ENCODE data around the gene SLC35E1.

SLC35E1 gene

GRCh38 chr19:16572332-16573211 is at the start of gene SLC35E1:
Gene SLC35E1, minus strand, starts transcription at chr19:16572415. Its CDS starts 51 bp downstream, at chr19:16572364.
- TF ChIP-seq CTCF (IDR thresholded peaks at IDR 0.05; ENCODE audit: low read depth, low read length) (no peak), EZH2phosphoT487 (IDR thresholded peaks at IDR 0.05; ENCODE audit: low read depth) (no peak)
- H3K9me3 ChIP-seq (ENCODE audit: insufficient read depth, low read length), result no peaks in the 10 kb centered on the region
- peak within 1 kb of the TSS; percentile 79 for H3K9ac ChIP-seq (ENCODE audit: low read length)
- H4K20me1 ChIP-seq (ENCODE audit: insufficient read depth, low read length), result peaks cover 21% of the 10 kb centered on the region
- H3K27ac ChIP-seq (ENCODE audit: low read length), result peak within 1 kb of the TSS; percentile 54
- H3K79me2 ChIP-seq (ENCODE audit: low read length), result peaks cover 86% of the 10 kb centered on the region
- H3K36me3 ChIP-seq (replicated peaks; ENCODE audit: low read depth, low read length), result peaks cover 51% of the 10 kb centered on the region
- no peaks in the 10 kb centered on the region for H3K27me3 ChIP-seq (ENCODE audit: low read depth, low read length)
- H3K4me2 ChIP-seq (ENCODE audit: low read length), result peak within 1 kb of the TSS; percentile 92
- peak within 1 kb of the TSS; percentile 92 for H3K4me3 ChIP-seq (ENCODE audit: low read length)
- H3K4me1 ChIP-seq (ENCODE audit: low read length), result peaks cover 18% of the 10 kb centered on the region
- H2AFZ ChIP-seq (ENCODE audit: low read depth, low read length), result peak within 1 kb of the TSS; percentile 42

GRCh38 chr19:16621165-16621800 is 49.1 kb upstream of the SLC35E1 start:
- Histone ChIP-seq H3K4me1 (ENCODE audit: low read length) (peaks cover 16% of the 10 kb centered on the region), H3K4me2 (ENCODE audit: low read length) (no peak overlapping the region), H3K27me3 (ENCODE audit: low read depth, low read length) (no peaks in the 10 kb centered on the region), H2AFZ (ENCODE audit: low read depth, low read length) (no peak overlapping the region), H3K9me3 (ENCODE audit: insufficient read depth, low read length) (no peaks in the 10 kb centered on the region), H3K36me3 (replicated peaks; ENCODE audit: low read depth, low read length) (peaks cover 26% of the 10 kb centered on the region), H3K9ac (ENCODE audit: low read length) (no peak overlapping the region), H3K27ac (ENCODE audit: low read length) (no peak overlapping the region), H3K79me2 (ENCODE audit: low read length) (peaks cover 100% of the 10 kb centered on the region), H4K20me1 (ENCODE audit: insufficient read depth, low read length) (peaks cover 100% of the 10 kb centered on the region), H3K4me3 (ENCODE audit: low read length) (no peak overlapping the region)
- TF ChIP-seq CTCF (IDR thresholded peaks at IDR 0.05; ENCODE audit: low read depth, low read length), result no peak

DNA sequence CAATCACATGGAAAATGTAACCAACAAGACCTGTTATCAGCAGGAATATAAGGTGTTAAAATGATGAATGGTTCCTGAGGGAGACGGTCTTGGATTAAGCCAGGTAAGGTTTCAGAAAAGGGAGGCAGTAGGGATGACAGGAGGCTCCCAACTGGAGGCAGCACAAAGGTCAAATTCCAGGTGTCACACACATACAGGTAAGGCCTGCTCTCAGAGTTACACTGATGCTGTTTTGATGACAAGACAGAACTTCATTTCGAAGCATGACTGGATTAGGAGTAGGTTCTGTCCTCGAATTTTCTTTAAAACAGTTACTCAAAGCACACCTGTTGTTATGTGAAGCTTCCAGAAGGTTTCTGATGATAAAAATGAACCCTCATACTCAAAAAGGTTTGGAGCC is 48.4 kb upstream of the SLC35E1 start:
- Histone ChIP-seq H3K27me3 (ENCODE audit: low read depth, low read length) (no peaks in the 10 kb centered on the region), H3K79me2 (ENCODE audit: low read length) (peaks cover 100% of the 10 kb centered on the region), H3K27ac (ENCODE audit: low read length) (no peak overlapping the region), H3K4me3 (ENCODE audit: low read length) (no peak overlapping the region), H3K9ac (ENCODE audit: low read length) (no peak overlapping the region), H3K4me2 (ENCODE audit: low read length) (no peak overlapping the region), H4K20me1 (ENCODE audit: insufficient read depth, low read length) (peaks cover 100% of the 10 kb centered on the region), H2AFZ (ENCODE audit: low read depth, low read length) (no peak overlapping the region), H3K9me3 (ENCODE audit: insufficient read depth, low read length) (no peaks in the 10 kb centered on the region), H3K36me3 (replicated peaks; ENCODE audit: low read depth, low read length) (peaks cover 19% of the 10 kb centered on the region), H3K4me1 (ENCODE audit: low read length) (peaks cover 11% of the 10 kb centered on the region)
- no peak for TF ChIP-seq CTCF (IDR thresholded peaks at IDR 0.05; ENCODE audit: low read depth, low read length)
- no peak for TF ChIP-seq EZH2phosphoT487 (IDR thresholded peaks at IDR 0.05; ENCODE audit: low read depth)

GRCh38 chr19:16620018-16620417 is 47.8 kb upstream of the SLC35E1 start:
- Histone ChIP-seq H3K36me3 (replicated peaks; ENCODE audit: low read depth, low read length) (peaks cover 14% of the 10 kb centered on the region), H3K79me2 (ENCODE audit: low read length) (peaks cover 100% of the 10 kb centered on the region), H3K27ac (ENCODE audit: low read length) (no peak overlapping the region), H3K4me1 (ENCODE audit: low read length) (peaks cover 11% of the 10 kb centered on the region), H2AFZ (ENCODE audit: low read depth, low read length) (no peak overlapping the region), H3K4me3 (ENCODE audit: low read length) (no peak overlapping the region), H3K4me2 (ENCODE audit: low read length) (no peak overlapping the region), H3K9me3 (ENCODE audit: insufficient read depth, low read length) (no peaks in the 10 kb centered on the region), H3K9ac (ENCODE audit: low read length) (no peak overlapping the region), H4K20me1 (ENCODE audit: insufficient read depth, low read length) (peaks cover 100% of the 10 kb centered on the region), H3K27me3 (ENCODE audit: low read depth, low read length) (no peaks in the 10 kb centered on the region)
- no peak for TF ChIP-seq EZH2phosphoT487 (IDR thresholded peaks at IDR 0.05; ENCODE audit: low read depth)
- TF ChIP-seq CTCF (IDR thresholded peaks at IDR 0.05; ENCODE audit: low read depth, low read length), result no peak

Data from OCI-LY3 (cell line).